Measurements from ENCODE around the gene NUDT7.

The NUDT7 gene

DNA sequence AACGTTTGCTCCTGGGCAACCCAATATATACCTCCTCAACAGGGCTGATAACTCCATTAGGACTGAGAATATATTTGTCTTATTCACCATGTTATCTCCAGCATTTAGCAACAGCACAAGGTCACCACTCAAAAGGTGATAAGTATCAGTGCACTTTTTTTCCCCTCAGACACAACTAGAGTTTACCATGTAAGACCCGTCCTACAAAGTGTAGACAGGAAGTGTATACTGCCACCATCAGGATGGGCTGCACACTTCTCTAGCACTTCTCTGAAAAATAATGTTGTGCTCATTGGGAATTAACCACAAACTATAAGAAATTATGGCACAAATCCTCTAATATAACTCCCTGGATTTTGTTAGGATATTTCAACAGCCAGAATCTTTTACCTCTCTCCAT lies 60.4 kb downstream of the NUDT7 start:
- DNase-seq, result no peak

DNA sequence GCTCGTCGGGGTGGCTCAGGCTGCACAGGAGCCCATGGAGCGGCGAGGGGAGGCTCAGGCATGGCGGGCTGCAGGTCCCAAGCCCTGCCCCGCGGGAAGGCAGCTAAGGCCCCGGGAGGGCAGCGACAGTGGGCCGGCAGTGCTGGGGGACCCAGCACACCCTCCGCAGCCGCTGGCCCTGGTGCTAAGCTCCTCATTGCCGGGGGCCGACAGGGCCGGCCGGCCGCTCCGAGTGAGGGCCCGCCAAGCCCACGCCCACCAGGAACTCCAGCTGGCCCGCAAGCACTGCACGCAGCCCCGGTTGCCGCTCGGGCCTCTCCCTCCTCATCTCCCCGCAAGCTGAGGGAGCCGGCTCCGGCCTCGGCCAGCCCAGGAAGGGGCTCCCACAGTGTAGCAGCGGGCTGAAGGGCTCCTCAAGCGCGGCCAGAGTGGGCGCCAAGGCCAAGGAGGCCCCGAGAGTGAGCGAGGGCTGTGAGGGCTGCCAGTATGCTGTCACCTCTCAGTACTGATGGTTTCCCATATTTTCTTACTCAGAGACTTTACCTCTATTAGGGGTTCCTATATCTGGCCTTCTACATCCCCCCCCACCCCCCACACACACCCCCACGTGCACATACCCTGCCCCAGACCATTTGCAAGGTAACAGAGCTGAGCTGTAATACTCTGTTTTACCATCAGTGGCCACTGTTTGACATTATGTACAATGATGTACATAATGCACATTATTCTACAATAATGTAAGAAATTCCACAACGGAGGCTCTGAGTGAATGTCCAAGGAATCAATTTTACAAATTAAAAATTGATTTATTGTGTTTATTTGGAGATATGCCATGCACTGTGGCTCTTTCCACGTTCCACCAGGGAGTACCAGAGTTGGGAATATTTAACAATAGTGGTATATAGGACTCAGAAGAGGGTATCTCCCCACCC lies 62.4 kb downstream of the NUDT7 start:
- no peak for DNase-seq

GRCh38 chr16:77785373-77785764 lies 63.1 kb downstream of the NUDT7 start:
- no peak for DNase-seq

DNA sequence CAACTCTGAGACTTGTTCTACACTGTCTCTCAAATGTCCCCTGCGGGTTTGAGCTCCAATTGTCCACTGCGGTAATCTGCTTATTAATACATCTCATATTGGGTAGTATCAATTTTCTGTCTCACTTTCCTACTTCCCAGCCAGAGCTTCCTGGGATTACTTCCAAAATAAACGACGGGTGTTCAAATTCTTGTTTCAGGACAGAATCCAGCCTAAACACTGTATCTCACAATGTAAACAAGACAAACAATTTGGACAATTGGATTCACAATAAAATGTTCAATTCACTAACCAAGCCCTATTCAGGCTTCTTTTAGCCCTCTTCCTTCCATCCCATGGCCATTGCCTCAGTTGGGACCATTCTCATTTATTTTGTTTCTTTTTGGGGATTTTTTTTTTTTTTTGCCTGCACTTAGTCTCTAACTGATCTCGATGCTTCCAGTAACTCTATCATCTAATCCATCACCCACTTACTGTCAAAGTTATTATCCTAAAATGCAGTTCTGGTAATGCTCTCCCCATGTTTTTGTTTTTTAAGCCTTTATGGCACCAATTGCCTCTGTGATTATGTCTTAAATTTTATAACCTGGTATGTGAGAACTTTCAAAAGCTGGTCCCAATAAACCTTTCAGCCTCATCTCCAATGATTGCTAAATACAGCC lies 64.0 kb downstream of the NUDT7 start:
- DNase-seq, result no peak

GRCh38 chr16:77787452-77787851 lies 65.1 kb downstream of the NUDT7 start:
- no peak for DNase-seq

DNA sequence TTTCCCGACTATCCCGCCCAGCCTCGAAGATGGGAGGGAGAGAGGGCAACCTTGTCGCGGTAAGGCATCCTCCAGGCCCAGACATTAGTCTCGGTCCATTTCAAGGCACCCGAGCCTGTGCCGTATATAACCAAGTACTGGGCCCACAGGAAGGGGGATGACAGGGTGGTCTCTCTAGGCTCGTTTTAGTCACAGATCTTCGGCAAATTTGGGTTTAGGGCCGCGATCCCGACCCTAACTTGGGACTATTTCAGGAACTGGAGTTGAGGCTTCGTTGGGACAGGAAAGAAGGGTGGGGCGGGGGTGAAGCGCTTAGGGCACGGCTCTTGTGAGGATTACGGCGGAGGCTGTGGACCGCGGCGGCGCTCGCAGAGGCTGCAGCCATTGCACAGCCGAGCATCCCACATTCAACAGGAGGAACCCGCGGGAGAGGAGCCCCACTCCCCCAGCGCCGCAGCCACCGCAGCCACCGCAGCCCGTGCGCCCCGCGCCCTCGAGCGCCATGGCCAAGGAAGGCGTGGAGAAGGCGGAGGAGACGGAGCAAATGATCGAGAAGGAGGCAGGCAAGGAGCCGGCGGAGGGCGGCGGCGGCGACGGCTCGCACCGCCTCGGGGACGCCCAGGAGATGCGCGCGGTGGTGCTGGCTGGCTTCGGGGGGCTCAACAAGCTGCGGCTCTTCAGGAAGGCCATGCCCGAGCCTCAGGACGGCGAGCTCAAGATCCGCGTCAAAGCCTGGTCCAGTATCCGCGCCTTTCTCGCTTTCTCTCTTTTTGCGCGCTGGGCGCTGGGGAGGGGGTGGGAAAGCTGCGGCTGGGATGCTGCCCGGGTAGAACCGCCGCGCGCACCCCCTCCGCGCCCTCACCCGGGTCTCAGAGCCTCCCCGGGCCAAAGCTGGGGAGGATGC lies 66.1 kb downstream of the NUDT7 start, which contains the start of gene VAT1L:
VAT1L (plus strand) TSS at position 384 of the 904 bp plus-strand sequence; CDS start at position 503, 119 bp downstream.
- DNase-seq, result peak; percentile 53

DNA sequence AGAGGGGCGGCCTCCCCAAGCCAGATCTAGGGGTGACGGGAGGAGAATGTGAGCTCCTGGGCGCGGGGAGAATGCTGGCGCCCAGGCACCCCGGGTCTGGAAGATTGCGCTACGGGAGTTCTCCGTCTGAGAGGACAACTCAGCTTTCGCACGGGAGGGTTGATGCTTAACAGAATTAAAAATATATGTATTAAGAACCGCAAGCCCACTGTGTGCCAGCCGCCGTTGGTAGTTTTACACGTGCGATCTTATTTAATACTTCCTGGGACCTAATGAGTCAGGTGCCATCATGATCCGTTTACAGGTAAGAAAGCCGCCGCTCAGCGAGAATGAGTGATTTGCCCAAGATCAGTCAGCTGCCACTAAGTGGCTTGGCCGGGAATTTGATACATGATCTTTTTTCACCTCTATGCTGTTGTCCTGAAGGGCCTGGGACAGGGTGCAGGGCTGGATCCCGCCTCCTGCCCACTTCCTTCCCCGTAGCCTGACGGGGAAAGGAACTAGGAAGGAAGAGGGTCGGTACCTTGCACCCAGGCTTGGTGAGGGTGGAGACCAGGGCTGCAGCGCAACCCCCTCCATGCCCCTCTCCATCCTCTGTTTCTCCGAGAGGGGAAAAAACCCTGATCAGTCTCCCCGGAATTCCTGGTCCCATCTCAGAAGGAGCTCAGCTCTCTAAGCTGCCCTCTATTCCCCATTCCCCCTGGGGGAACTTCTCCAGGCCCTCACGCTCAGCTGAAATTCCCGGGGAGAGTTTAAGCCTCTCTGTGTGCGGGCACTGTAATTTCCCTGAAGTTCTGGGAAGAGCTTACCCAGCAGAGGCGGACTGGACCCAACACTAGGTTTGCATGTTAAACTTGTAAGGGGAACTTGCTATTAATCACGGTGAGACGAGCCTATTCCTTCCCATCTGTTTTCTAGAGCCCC lies 67.0 kb downstream of the NUDT7 start:
- DNase-seq, result no peak

DNA sequence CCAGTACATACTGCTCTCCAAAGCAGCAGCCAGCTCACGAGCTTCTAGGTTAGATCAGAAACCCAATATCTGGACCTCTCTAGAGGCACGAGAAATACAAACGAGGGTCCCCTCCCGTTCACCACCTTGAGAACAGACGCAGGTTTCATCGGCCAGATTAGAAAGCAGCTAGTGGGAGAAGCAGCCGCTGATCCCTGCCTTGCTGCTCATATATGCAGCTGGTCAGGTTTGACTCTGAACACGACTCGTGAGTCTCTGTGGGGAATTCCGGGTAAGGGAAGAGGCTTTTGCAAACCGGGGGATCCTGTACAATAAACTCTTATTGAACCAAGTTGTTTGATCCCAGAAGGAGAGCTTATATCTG lies 67.7 kb downstream of the NUDT7 start:
- no peak for DNase-seq

- DNase-seq, result peak; percentile 31
Observed at GRCh38 chr16:77790912-77791311, 68.6 kb downstream of the NUDT7 start.
